Cardiac muscle cell (in vitro differentiated cells and primary cell): ENCODE data around the gene GPAT3. TPM values are rescaled to one million over a fixed set of nuclear protein-coding genes. Genes with fewer than 3 reads are reported as not detected.

Source experiments
- DNase-seq, 2 donors: peaks; one replicate each; pipeline versions ENCODE4 v3.0.0 to v3.0.0-alpha.2; 2010 to 2017; ENCODE audit warnings: low read depth in 1 of 2, low spot score in 1 of 2
- H3K27ac ChIP-seq: fragments of 200-600 bp; sonication (generic); 2 replicates; pipeline ENCODE4 v1.5.1; 2016
- H3K27me3 ChIP-seq: fragments of 200-600 bp; sonication (generic); 2 replicates; pipeline ENCODE4 v1.6.0; 2016; ENCODE audit warnings: control low read depth
- H3K36me3 ChIP-seq: fragments of 200-600 bp; sonication (generic); 2 replicates; pipeline ENCODE4 v1.5.1; 2016; ENCODE audit warnings: control low read depth
- H3K4me1 ChIP-seq: fragments of 200-600 bp; sonication (generic); 2 replicates; pipeline ENCODE4 v1.8.1; 2017; ENCODE audit warnings: low read depth, mild to moderate bottlenecking, mixed run types
- H3K4me3 ChIP-seq: fragments of 200-600 bp; sonication (generic); 2 replicates; pipeline ENCODE4 v1.5.1; 2016; ENCODE audit warnings: mild to moderate bottlenecking
- H3K9me3 ChIP-seq: fragments of 200-600 bp; sonication (generic); 2 replicates; pipeline ENCODE4 v1.5.1; 2017; ENCODE audit warnings: low read depth, mild to moderate bottlenecking, control low read depth
- CTCF ChIP-seq: IDR thresholded peaks from 2 replicates; pipeline ENCODE4 v1.5.1; 2012; ENCODE audit warnings: low read depth, mild to moderate bottlenecking, low read length
- polyA plus RNA-seq: library from polyadenylated mRNA; unstranded; fragments of >200 nt; fragmentation: Nextera tagmentation; extraction: Ambion mirVana; gene quantifications from 2 replicates; pipeline ENCODE4 v1.2.1, GENCODE V29; 2016
- total RNA-seq: library from RNA; depleted of rRNA; stranded (reverse); fragments of >200 nt; gene quantifications from 2 replicates; pipeline ENCODE4 v1.2.3, GENCODE V29; 2016

Gene GPAT3
- total and polyA plus RNA-seq, 2 experiments from 2014 or later, result 2.3 to 5.1 TPM

GRCh38 chr4:83542225-83542624 is 6.3 kb downstream of the GPAT3 start:
- peaks cover 10% of the 10 kb centered on the region for H3K4me1 ChIP-seq
- peak overlapping the region; percentile 21 for H3K27ac ChIP-seq
- peaks cover 26% of the 10 kb centered on the region for H3K27me3 ChIP-seq
- H3K36me3 ChIP-seq, result no peaks in the 10 kb centered on the region
- H3K4me3 ChIP-seq, result no peak overlapping the region
- DNase-seq, result peak in 1 of 2 donors; percentile 25
- no peak for TF ChIP-seq CTCF
- H3K9me3 ChIP-seq, result no peaks in the 10 kb centered on the region

- no peaks in the 10 kb centered on the region for H3K27me3 ChIP-seq
- H3K4me1 ChIP-seq, result peaks cover 10% of the 10 kb centered on the region
- no peak for TF ChIP-seq CTCF
- H3K4me3 ChIP-seq, result no peak overlapping the region
- H3K27ac ChIP-seq, result no peak overlapping the region
- no peaks in the 10 kb centered on the region for H3K36me3 ChIP-seq
- DNase-seq, result peak in 1 of 2 donors; percentile 23
- no peaks in the 10 kb centered on the region for H3K9me3 ChIP-seq
These were observed 10.9 kb downstream of the GPAT3 start for GRCh38 chr4:83546786-83547185.

GRCh38 chr4:83548151-83548905 is 12.4 kb downstream of the GPAT3 start:
- TF ChIP-seq CTCF, result no peak
- Histone ChIP-seq H3K4me1 (no peaks in the 10 kb centered on the region), H3K4me3 (no peak overlapping the region), H3K36me3 (no peaks in the 10 kb centered on the region), H3K27ac (no peak overlapping the region), H3K27me3 (no peaks in the 10 kb centered on the region), H3K9me3 (no peaks in the 10 kb centered on the region)
- peak in 1 of 2 donors; percentile 93 for DNase-seq

- peak in 1 of 2 donors; percentile 29 for DNase-seq
- H3K9me3 ChIP-seq, result no peaks in the 10 kb centered on the region
- no peaks in the 10 kb centered on the region for H3K27me3 ChIP-seq
- TF ChIP-seq CTCF, result no peak
- no peaks in the 10 kb centered on the region for H3K36me3 ChIP-seq
- H3K27ac ChIP-seq, result no peak overlapping the region
- H3K4me3 ChIP-seq, result no peak overlapping the region
- no peaks in the 10 kb centered on the region for H3K4me1 ChIP-seq
These were observed 16.2 kb downstream of the GPAT3 start for GRCh38 chr4:83552083-83552482.

- TF ChIP-seq CTCF, result no peak
- DNase-seq, result peak in 1 of 2 donors; percentile 46
- no peak overlapping the region for H3K27ac ChIP-seq
- no peaks in the 10 kb centered on the region for H3K27me3 ChIP-seq
- no peaks in the 10 kb centered on the region for H3K9me3 ChIP-seq
- H3K4me3 ChIP-seq, result no peak overlapping the region
- no peaks in the 10 kb centered on the region for H3K36me3 ChIP-seq
- no peaks in the 10 kb centered on the region for H3K4me1 ChIP-seq
These were observed 17.0 kb downstream of the GPAT3 start for GRCh38 chr4:83552924-83553323.
